HEK293T (cell line): ENCODE results near the gene TRIM8.

Source experiments
- CTCF ChIA-PET: fragments of 350-600 bp; formaldehyde crosslinking; extraction: SDS; loops from one replicate; lab custom pipeline; 2021; ENCODE audit warnings: antibody characterized with exemption, inconsistent platforms; lab: Yijun Ruan, JAX
- POLR2A ChIA-PET: fragments of 350-600 bp; formaldehyde crosslinking; extraction: SDS; loops from one replicate; lab custom pipeline; 2020; ENCODE audit warnings: antibody characterized with exemption, inconsistent platforms; lab: Yijun Ruan, JAX
- DNase-seq: peaks from one replicate; pipeline ENCODE4 v3.0.0; 2012; ENCODE audit warnings: mixed read lengths; ENCODE audit errors: extremely low spot score
- ARNT ChIP-seq: fragments of 450-650 bp; IDR thresholded peaks from 2 replicates; pipeline ENCODE4 v1.6.1; 2017; ENCODE audit warnings: mild to moderate bottlenecking
- BHLHE40 ChIP-seq: fragments of 450-650 bp; IDR thresholded peaks from 2 replicates; pipeline ENCODE4 v1.6.1; 2016; ENCODE audit warnings: mild to moderate bottlenecking, moderate library complexity, borderline replicate concordance
- CTBP1 ChIP-seq: fragments of 450-650 bp; IDR thresholded peaks from 2 replicates; pipeline ENCODE4 v1.6.1; 2016; ENCODE audit warnings: borderline replicate concordance
- ELF4 ChIP-seq: fragments of 450-650 bp; IDR thresholded peaks from 2 replicates; pipeline ENCODE4 v1.6.1; 2017; ENCODE audit warnings: antibody characterized with exemption
- FOXA1 ChIP-seq: fragments of 450-650 bp; IDR thresholded peaks from 2 replicates; pipeline ENCODE4 v1.6.1; 2016; ENCODE audit warnings: mild to moderate bottlenecking
- FOXK2 ChIP-seq: fragments of 450-650 bp; IDR thresholded peaks from 2 replicates; pipeline ENCODE4 v1.6.1; 2016; ENCODE audit warnings: mild to moderate bottlenecking
- FOXM1 ChIP-seq: fragments of 450-650 bp; IDR thresholded peaks from 2 replicates; pipeline ENCODE4 v1.6.1; 2017; ENCODE audit warnings: mild to moderate bottlenecking, borderline replicate concordance
- HDGF ChIP-seq: fragments of 450-650 bp; IDR thresholded peaks from 2 replicates; pipeline ENCODE4 v1.6.1; 2017; ENCODE audit warnings: antibody characterized with exemption, borderline replicate concordance
- L3MBTL2 ChIP-seq: fragments of 450-650 bp; conservative IDR thresholded peaks from 2 replicates; pipeline ENCODE4 v1.6.1; 2016; ENCODE audit warnings: mild to moderate bottlenecking
- LEF1 ChIP-seq: fragments of 450-650 bp; IDR thresholded peaks from 2 replicates; pipeline ENCODE4 v1.6.1; 2017; ENCODE audit warnings: mild to moderate bottlenecking, borderline replicate concordance
- NFRKB ChIP-seq: fragments of 450-650 bp; IDR thresholded peaks from 2 replicates; pipeline ENCODE4 v1.6.1; 2016; ENCODE audit warnings: mild to moderate bottlenecking, moderate library complexity
- PKNOX1 ChIP-seq: fragments of 450-650 bp; IDR thresholded peaks from 2 replicates; pipeline ENCODE4 v1.6.1; 2016
- SP1 ChIP-seq: fragments of 450-650 bp; IDR thresholded peaks from 2 replicates; pipeline ENCODE4 v1.6.1; 2017
- SUZ12 ChIP-seq: fragments of 450-650 bp; IDR thresholded peaks from 2 replicates; pipeline ENCODE4 v1.6.1; 2016; ENCODE audit warnings: mild to moderate bottlenecking
- TARDBP ChIP-seq: fragments of 450-650 bp; IDR thresholded peaks from 2 replicates; pipeline ENCODE4 v1.6.1; 2016
- ZNF384 ChIP-seq: fragments of 450-650 bp; IDR thresholded peaks from 2 replicates; pipeline ENCODE4 v1.6.1; 2016

TRIM8 gene

GRCh38 chr10:102633287-102633686 is 11.0 kb upstream of the TRIM8 start:
- DNase-seq = no peak
- CTCF ChIA-PET = no interaction called here
- no peak for TF ChIP-seq FOXA1
- no peak for TF ChIP-seq FOXM1
- TF ChIP-seq TARDBP = no peak
- no peak for TF ChIP-seq ZNF384
- no peak for TF ChIP-seq SP1
- TF ChIP-seq CTBP1 = no peak
- no peak for TF ChIP-seq NFRKB
- no peak for TF ChIP-seq LEF1
- no peak for TF ChIP-seq L3MBTL2
- TF ChIP-seq SUZ12 = no peak
- TF ChIP-seq FOXK2 = no peak
- POLR2A ChIA-PET = no interaction called here

DNA sequence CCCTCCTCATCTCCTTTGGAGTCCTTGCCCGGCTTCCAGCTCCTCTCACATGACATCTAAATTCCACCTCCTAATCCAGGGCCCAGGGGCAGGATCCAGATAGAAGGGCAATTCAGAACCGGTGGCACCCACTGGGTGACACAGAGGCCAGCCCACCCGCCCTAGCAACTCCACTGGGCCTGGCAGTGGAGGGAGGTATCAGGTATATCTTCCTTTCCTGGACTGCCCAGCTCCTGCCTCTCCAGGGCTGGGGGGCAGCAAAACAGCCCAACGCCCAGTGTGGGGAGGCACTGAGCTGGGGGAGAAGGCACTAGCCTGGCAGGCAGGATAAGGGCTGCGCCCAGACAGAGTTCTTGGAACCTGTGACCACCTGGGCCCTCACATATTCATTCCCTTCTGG is 10.4 kb upstream of the TRIM8 start:
- no peak for DNase-seq
- ChIA-PET CTCF (no interaction called here), POLR2A (no interaction called here)
- TF ChIP-seq TARDBP (no peak), L3MBTL2 (no peak), FOXM1 (no peak), HDGF (no peak), SUZ12 (no peak), BHLHE40 (no peak), FOXK2 (no peak), ELF4 (no peak), CTBP1 (no peak), FOXA1 (no peak), NFRKB (no peak), ZNF384 (no peak), SP1 (no peak)

GRCh38 chr10:102634686-102635085 is 9.6 kb upstream of the TRIM8 start:
- ChIA-PET CTCF (no interaction called here), POLR2A (no interaction called here)
- no peak for DNase-seq
- no peak for TF ChIP-seq HDGF
- TF ChIP-seq ELF4 = no peak
- TF ChIP-seq SP1 = no peak
- no peak for TF ChIP-seq CTBP1
- no peak for TF ChIP-seq LEF1
- TF ChIP-seq NFRKB = no peak
- TF ChIP-seq ARNT = no peak
- no peak for TF ChIP-seq TARDBP
- TF ChIP-seq BHLHE40 = no peak

DNA sequence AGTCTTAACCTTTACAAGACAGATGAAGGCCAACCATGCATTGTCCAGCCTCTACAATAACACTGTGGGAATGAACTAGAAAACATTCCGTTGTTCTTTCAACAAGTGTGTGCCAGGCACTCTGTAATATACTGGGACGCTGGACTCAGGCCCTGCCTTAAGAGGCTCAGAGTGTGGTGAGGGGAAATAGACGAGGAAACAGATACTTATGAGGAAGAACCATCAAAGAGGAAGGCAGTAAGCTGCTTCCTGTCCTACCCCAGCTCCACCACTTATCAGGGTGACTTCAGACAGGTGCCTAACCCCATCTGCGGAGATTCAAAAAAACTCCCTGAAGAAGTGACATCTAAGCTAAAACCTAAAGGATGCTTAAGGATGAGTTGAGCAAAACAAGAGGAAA is 8.9 kb upstream of the TRIM8 start:
- POLR2A ChIA-PET = interaction anchor here (0.9 kb wide), 1 partner anchor 10 kb away, joined by 5 read pairs; the partner anchor contains the start of gene TRIM8
- CTCF ChIA-PET = no interaction called here
- no peak for DNase-seq
- TF ChIP-seq ZNF384 = no peak
- TF ChIP-seq TARDBP = no peak
- no peak for TF ChIP-seq ELF4
- no peak for TF ChIP-seq CTBP1
- no peak for TF ChIP-seq BHLHE40
- TF ChIP-seq SP1 = no peak
- no peak for TF ChIP-seq SUZ12
- no peak for TF ChIP-seq L3MBTL2
- no peak for TF ChIP-seq ARNT
- TF ChIP-seq HDGF = no peak
- TF ChIP-seq FOXM1 = no peak
- no peak for TF ChIP-seq LEF1

GRCh38 chr10:102639537-102639936 is 4.7 kb upstream of the TRIM8 start:
- DNase-seq = no peak
- TF ChIP-seq FOXM1 = no peak
- TF ChIP-seq SP1 = no peak
- TF ChIP-seq ZNF384 = no peak
- TF ChIP-seq CTBP1 = no peak
- no peak for TF ChIP-seq ELF4
- no peak for TF ChIP-seq ARNT
- no peak for TF ChIP-seq LEF1
- TF ChIP-seq SUZ12 = no peak
- no peak for TF ChIP-seq FOXA1
- TF ChIP-seq TARDBP = no peak
- no peak for TF ChIP-seq L3MBTL2
- TF ChIP-seq BHLHE40 = no peak
- TF ChIP-seq HDGF = no peak
- TF ChIP-seq NFRKB = no peak
- ChIA-PET CTCF (no interaction called here), POLR2A (no interaction called here)

DNA sequence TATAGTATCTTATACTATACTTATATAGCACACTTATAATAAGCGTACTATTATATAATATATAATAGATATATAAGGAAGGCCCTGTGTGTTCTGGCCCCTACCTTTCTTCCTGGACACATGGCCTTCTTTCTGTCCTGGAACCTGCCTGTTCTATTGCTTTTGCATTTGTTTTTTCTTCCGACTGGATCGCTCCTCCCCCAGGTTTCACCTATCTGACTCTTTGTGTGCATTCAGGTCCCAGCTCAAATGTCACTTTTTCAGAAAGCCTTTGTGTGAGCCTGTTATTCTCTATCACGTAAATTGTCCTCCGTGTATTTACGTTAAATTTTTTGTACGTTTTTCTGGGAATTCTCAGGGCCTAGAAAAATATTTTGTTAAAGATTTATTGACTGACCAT is 2.9 kb upstream of the TRIM8 start:
- no peak for DNase-seq
- POLR2A ChIA-PET = interaction anchor here (0.7 to 2.7 kb wide), 9 partner anchors 9 to 73 kb away, joined by 3 to 10 read pairs (median 4); partner anchors contain the start of genes ARL3 and SFXN2
- TF ChIP-seq TARDBP (no peak), L3MBTL2 (no peak; the same call in 1 of the 2 replicates), FOXM1 (no peak), SP1 (no peak), FOXK2 (no peak), SUZ12 (no peak), CTBP1 (no peak), LEF1 (no peak), FOXA1 (no peak), HDGF (no peak), BHLHE40 (no peak), ZNF384 (no peak), PKNOX1 (no peak), NFRKB (no peak)
- CTCF ChIA-PET = no interaction called here

DNA sequence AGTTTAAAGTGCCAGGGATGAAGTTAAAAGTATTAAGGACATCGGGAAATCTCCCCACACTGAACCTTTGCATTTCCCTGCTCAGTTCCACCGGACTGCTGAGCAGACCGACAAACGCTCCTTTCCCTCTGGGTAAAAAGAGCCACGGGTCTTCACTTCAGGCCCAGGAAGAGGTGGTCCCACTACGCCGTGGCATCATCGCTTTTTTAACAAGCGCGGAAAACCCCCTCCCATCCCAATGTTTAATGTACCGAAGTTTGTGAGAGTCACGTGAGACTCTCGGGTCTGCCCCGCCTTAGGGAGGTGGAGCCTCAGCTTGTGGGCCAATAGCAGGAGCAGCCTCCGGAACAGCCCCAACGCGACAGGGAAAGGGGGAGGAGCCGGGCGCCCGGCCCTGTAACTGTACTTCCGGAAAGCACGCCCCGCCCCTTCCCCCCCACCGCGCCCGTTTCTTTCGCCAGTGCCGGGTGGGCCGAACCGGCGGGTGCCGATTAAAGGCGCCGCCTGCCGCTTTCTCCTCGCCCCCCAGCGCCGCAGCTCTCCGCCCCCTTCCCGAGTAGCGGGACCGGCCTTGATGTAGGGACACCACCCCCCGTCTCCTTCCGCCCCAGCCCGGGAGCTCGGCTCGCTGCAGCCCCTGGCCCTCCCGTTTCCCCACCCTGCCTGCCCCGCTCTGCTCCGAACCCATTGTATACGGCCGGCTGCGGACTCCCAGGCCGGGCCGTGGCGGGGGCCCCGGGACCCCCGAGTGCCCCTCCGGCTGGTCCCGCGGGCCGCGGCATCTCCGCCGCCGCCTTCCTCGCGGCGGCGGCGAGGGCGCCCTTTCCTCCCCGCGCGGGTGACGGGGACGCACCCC is 2.2 kb upstream of the TRIM8 start:
- ChIA-PET POLR2A (interaction anchor here (0.7 to 2.7 kb wide), 12 partner anchors 10 to 72 kb away, joined by 3 to 10 read pairs (median 4); partner anchors contain the start of genes ARL3 and SFXN2), CTCF (no interaction called here)
- peak; percentile 95 for DNase-seq
- TF ChIP-seq ELF4 (peak; percentile 33; the same call in 1 of the 2 replicates), FOXM1 (no peak; the same call in 1 of the 2 replicates)
